Measurements from ENCODE around the gene ADIRF. TPM values are rescaled to one million over a fixed set of nuclear protein-coding genes. Genes with fewer than 3 reads are reported as not detected.
A peak's percentile ranks its signal among the peaks of the same experiment; 100 is the strongest.
"Not testable (repeated sequence)": the region's sequence is repeated elsewhere in the genome, so short reads cannot be mapped to it uniquely, and the experiment has no call there.

ADIRF gene
- total RNA-seq, 1 experiment from 2014 or later, result not detected

DNA sequence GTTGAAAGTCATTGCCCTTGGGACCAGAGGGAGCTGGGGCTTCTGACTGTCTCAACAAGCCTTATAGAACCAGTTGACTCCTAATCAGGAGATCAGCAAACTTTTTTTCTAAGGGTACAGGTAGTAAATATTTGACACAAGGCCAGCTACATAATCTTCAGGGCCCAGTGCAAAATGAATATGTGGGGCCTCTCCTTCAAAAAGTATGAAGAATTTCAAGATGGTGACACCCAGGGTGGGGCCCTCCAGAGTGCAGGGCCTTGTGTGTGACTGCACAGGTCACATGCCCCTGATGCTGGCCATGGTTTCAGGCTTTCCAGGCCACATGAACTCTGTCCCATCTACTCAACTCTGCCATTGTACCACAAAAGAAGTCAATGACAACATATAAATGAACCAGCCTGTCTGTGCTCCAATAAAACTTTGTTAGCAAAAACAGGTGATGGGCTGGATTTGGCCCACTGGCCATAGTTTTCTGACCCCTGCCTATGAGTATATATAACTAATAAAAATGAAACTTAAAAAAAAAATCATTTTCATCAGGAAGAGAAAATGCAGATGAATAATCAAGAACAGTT lies 17.0 kb upstream of the ADIRF start:
- H3K27me3 Mint-ChIP-seq (ENCODE audit: insufficient read depth, unreplicated experiment), result no peaks in the 10 kb centered on the region
- H3K9me3 Mint-ChIP-seq (ENCODE audit: unreplicated experiment), result peaks cover 13% of the 10 kb centered on the region
- H3K4me3 ChIP-seq (ENCODE audit: low read depth, low read length), result no peak overlapping the region
- POLR2A ChIA-PET, result no interaction called here
- H3K9me3 ChIP-seq, result peaks cover 17% of the 10 kb centered on the region
- H3K4me3 Mint-ChIP-seq (ENCODE audit: unreplicated experiment), result no peak overlapping the region
- CTCF ChIA-PET, result no interaction called here
- H3K4me1 Mint-ChIP-seq (ENCODE audit: low read depth, unreplicated experiment), result no peaks in the 10 kb centered on the region
- no peaks in the 10 kb centered on the region for H3K4me1 ChIP-seq
- no TSS peak for BruUV-seq (replicated peaks)
- TF ChIP-seq, protein P1, sequence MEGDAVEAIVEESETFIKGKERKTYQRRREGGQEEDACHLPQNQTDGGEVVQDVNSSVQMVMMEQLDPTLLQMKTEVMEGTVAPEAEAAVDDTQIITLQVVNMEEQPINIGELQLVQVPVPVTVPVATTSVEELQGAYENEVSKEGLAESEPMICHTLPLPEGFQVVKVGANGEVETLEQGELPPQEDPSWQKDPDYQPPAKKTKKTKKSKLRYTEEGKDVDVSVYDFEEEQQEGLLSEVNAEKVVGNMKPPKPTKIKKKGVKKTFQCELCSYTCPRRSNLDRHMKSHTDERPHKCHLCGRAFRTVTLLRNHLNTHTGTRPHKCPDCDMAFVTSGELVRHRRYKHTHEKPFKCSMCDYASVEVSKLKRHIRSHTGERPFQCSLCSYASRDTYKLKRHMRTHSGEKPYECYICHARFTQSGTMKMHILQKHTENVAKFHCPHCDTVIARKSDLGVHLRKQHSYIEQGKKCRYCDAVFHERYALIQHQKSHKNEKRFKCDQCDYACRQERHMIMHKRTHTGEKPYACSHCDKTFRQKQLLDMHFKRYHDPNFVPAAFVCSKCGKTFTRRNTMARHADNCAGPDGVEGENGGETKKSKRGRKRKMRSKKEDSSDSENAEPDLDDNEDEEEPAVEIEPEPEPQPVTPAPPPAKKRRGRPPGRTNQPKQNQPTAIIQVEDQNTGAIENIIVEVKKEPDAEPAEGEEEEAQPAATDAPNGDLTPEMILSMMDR (IDR thresholded peaks at IDR 0.05; ENCODE audit: insufficient read depth in 1 of 2, low read depth in 1 of 2, low read length in 1 of 2, severe bottlenecking in 1 of 2, unreplicated experiment in 1 of 2), result no peak
- no peak overlapping the region for H3K27ac Mint-ChIP-seq (ENCODE audit: unreplicated experiment)
- no peaks in the 10 kb centered on the region for H3K36me3 Mint-ChIP-seq (ENCODE audit: insufficient read depth, unreplicated experiment)
- no peaks in the 10 kb centered on the region for H3K27me3 ChIP-seq (replicated peaks; ENCODE audit: control insufficient read depth, insufficient read depth, low read length)
- intact Hi-C loops (cut with micrococcal nuclease; ENCODE audit: unreplicated experiment), result no loop called here
- no peaks in the 10 kb centered on the region for H3K36me3 ChIP-seq (ENCODE audit: control insufficient read depth, insufficient read depth, low read length)
- peak in 1 of 2 experiments; percentile 46 for DNase-seq

DNA sequence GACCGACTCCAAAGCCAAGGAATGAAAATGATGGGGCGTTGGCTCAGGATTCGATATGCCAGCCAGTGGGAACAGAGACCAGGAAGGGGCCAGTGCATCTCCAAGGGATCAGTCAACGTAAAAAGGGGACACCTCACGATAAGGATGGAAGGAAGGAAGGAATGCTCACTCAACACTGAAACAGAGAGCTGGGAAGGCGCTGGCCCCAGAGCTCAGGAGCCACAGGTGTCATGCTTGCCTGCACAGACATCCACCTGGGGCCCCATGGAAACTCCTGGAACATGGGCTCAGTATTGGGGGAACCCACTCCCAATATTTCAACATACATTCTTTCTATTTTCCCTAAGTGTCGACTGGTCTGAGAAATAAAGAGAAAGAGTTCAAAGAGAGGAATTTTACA lies 16.2 kb upstream of the ADIRF start:
- ChIA-PET CTCF (no interaction called here), POLR2A (no interaction called here)
- TF ChIP-seq, protein P1 (IDR thresholded peaks at IDR 0.05; ENCODE audit: insufficient read depth in 1 of 2, low read depth in 1 of 2, low read length in 1 of 2, severe bottlenecking in 1 of 2, unreplicated experiment in 1 of 2), result no peak
- H3K4me3 ChIP-seq (ENCODE audit: low read depth, low read length), result no peak overlapping the region
- Mint-ChIP-seq H3K27ac (ENCODE audit: unreplicated experiment) (no peak overlapping the region), H3K36me3 (ENCODE audit: insufficient read depth, unreplicated experiment) (no peaks in the 10 kb centered on the region), H3K4me3 (ENCODE audit: unreplicated experiment) (no peak overlapping the region), H3K27me3 (ENCODE audit: insufficient read depth, unreplicated experiment) (no peaks in the 10 kb centered on the region), H3K4me1 (ENCODE audit: low read depth, unreplicated experiment) (no peaks in the 10 kb centered on the region), H3K9me3 (ENCODE audit: unreplicated experiment) (peaks cover 13% of the 10 kb centered on the region)
- H3K36me3 ChIP-seq (ENCODE audit: control insufficient read depth, insufficient read depth, low read length), result no peaks in the 10 kb centered on the region
- H3K9me3 ChIP-seq, result peaks cover 17% of the 10 kb centered on the region
- DNase-seq, result no peak
- no peaks in the 10 kb centered on the region for H3K4me1 ChIP-seq
- intact Hi-C loops (cut with micrococcal nuclease; ENCODE audit: unreplicated experiment), result no loop called here
- BruUV-seq (replicated peaks), result no TSS peak
- no peaks in the 10 kb centered on the region for H3K27me3 ChIP-seq (replicated peaks; ENCODE audit: control insufficient read depth, insufficient read depth, low read length)

DNA sequence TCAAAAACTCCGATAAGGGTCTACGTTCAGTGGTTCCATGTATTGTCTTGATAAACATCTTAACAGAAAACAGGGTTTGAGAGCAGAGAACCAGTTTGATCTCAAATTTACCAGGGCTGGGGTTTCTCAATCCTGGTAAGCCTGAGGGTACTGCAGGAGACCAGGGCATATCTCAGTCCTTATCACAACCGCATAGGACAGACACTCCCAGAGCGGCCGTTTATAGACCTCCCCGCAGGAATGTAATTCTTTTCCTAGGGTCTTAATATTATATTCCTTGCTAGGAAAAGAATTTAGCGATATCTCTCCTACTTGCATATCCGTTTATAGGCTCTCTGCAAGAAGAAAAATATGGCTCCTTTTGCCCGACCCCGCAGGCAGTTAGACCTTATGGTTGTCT lies 15.6 kb upstream of the ADIRF start:
- H3K9me3 ChIP-seq, result peaks cover 17% of the 10 kb centered on the region
- DNase-seq; POLR2A ChIA-PET; H3K36me3 Mint-ChIP-seq (ENCODE audit: insufficient read depth, unreplicated experiment); CTCF ChIA-PET; H3K27me3 ChIP-seq (replicated peaks; ENCODE audit: control insufficient read depth, insufficient read depth, low read length); H3K4me3 Mint-ChIP-seq (ENCODE audit: unreplicated experiment); H3K27me3 Mint-ChIP-seq (ENCODE audit: insufficient read depth, unreplicated experiment); intact Hi-C loops (cut with micrococcal nuclease; ENCODE audit: unreplicated experiment); H3K27ac Mint-ChIP-seq (ENCODE audit: unreplicated experiment); H3K36me3 ChIP-seq (ENCODE audit: control insufficient read depth, insufficient read depth, low read length); H3K4me1 Mint-ChIP-seq (ENCODE audit: low read depth, unreplicated experiment); H3K4me3 ChIP-seq (ENCODE audit: low read depth, low read length); BruUV-seq (replicated peaks); H3K4me1 ChIP-seq: not testable (repeated sequence)
- peaks cover 13% of the 10 kb centered on the region for H3K9me3 Mint-ChIP-seq (ENCODE audit: unreplicated experiment)
